ENCODE measurements around the gene OSTN. TPM values are rescaled to one million over a fixed set of nuclear protein-coding genes. Genes with fewer than 3 reads are reported as not detected.

The OSTN gene
- total RNA-seq = not detected
- long read RNA-seq = 0 reads

- ATAC-seq (no peak), DNase-seq (no peak)
- no peak within 1 kb of the TSS for H3K27ac ChIP-seq
- no peak for TF ChIP-seq CTCF (IDR thresholded peaks at IDR 0.05)
- intact Hi-C loops (cut with DNase I) = no loop called here
- no peaks in the 10 kb centered on the region for H3K9me3 ChIP-seq
- no peaks in the 10 kb centered on the region for H3K36me3 ChIP-seq
- no peaks in the 10 kb centered on the region for H3K27me3 ChIP-seq
- H3K4me1 ChIP-seq = no peaks in the 10 kb centered on the region
- no peak within 1 kb of the TSS for H3K4me3 ChIP-seq
These were observed at the start of gene OSTN for GRCh38 chr3:191198932-191199331. OSTN (plus strand) TSS chr3:191199241; CDS start chr3:191212533, 13,292 bp downstream.

- ATAC-seq = no peak
These were observed 47.4 kb upstream of the OSTN start for GRCh38 chr3:191151653-191152052.

GRCh38 chr3:191154827-191155226, 44.2 kb upstream of the OSTN start:
- DNase-seq (no peak), ATAC-seq (no peak)
- intact Hi-C loops (cut with DNase I) = no loop called here
- peaks cover 10% of the 10 kb centered on the region for H3K9me3 ChIP-seq
- no peaks in the 10 kb centered on the region for H3K36me3 ChIP-seq
- TF ChIP-seq CTCF (IDR thresholded peaks at IDR 0.05) = no peak
- H3K27me3 ChIP-seq = no peaks in the 10 kb centered on the region
- no peaks in the 10 kb centered on the region for H3K4me1 ChIP-seq
- H3K4me3 ChIP-seq = no peak overlapping the region
- no peak overlapping the region for H3K27ac ChIP-seq

More at GRCh38 chr3:191151653-191152052, 47.4 kb upstream of the OSTN start:
- Histone ChIP-seq H3K36me3 (no peaks in the 10 kb centered on the region), H3K4me3 (no peak overlapping the region), H3K4me1 (no peaks in the 10 kb centered on the region), H3K27ac (no peak overlapping the region), H3K9me3 (peaks cover 10% of the 10 kb centered on the region), H3K27me3 (no peaks in the 10 kb centered on the region)
- no peak for TF ChIP-seq CTCF (IDR thresholded peaks at IDR 0.05)
- DNase-seq = no peak
- intact Hi-C loops (cut with DNase I) = no loop called here

- H3K27me3 ChIP-seq = no peaks in the 10 kb centered on the region
- intact Hi-C loops (cut with DNase I) = no loop called here
- ATAC-seq = no peak
- no peak for TF ChIP-seq CTCF (IDR thresholded peaks at IDR 0.05)
- H3K9me3 ChIP-seq = peaks cover 10% of the 10 kb centered on the region
- no peaks in the 10 kb centered on the region for H3K36me3 ChIP-seq
- no peaks in the 10 kb centered on the region for H3K4me1 ChIP-seq
- no peak overlapping the region for H3K4me3 ChIP-seq
- no peak for DNase-seq
- no peak overlapping the region for H3K27ac ChIP-seq
These were observed 40.8 kb upstream of the OSTN start for GRCh38 chr3:191158247-191158646.

- H3K27ac ChIP-seq = no peak overlapping the region
- H3K4me3 ChIP-seq = no peak overlapping the region
- H3K36me3 ChIP-seq = no peaks in the 10 kb centered on the region
- H3K9me3 ChIP-seq = peaks cover 10% of the 10 kb centered on the region
- intact Hi-C loops (cut with DNase I) = no loop called here
- DNase-seq = no peak
- TF ChIP-seq CTCF (IDR thresholded peaks at IDR 0.05) = no peak
- no peaks in the 10 kb centered on the region for H3K4me1 ChIP-seq
- no peak for ATAC-seq
- no peaks in the 10 kb centered on the region for H3K27me3 ChIP-seq
These were observed 40.2 kb upstream of the OSTN start for GRCh38 chr3:191158815-191159214.

- no peak for DNase-seq
- Histone ChIP-seq H3K9me3 (no peaks in the 10 kb centered on the region), H3K27me3 (no peaks in the 10 kb centered on the region), H3K36me3 (no peaks in the 10 kb centered on the region), H3K4me1 (no peaks in the 10 kb centered on the region), H3K27ac (no peak overlapping the region), H3K4me3 (no peak overlapping the region)
- TF ChIP-seq CTCF (IDR thresholded peaks at IDR 0.05) = no peak
- ATAC-seq = no peak
- intact Hi-C loops (cut with DNase I) = no loop called here
These were observed 33.2 kb upstream of the OSTN start for GRCh38 chr3:191165802-191166201.

All from upper lobe of right lung (tissue), 1 donor.